RWPE2 (cell line): ENCODE data around the gene LARP6.
"Not testable (repeated sequence)": the region's sequence is repeated elsewhere in the genome, so short reads cannot be mapped to it uniquely, and the experiment has no call there.

Experiments
- ATAC-seq: fragments of 200-7000 bp; cut with Tn5 transposase; 3 replicates; pipeline ENCODE4 v1.9.1; 2021; ENCODE audit warnings: low read depth
- DNase-seq: peaks from one replicate; pipeline ENCODE4 v3.0.0-alpha.2; 2020; ENCODE audit warnings: low spot score
- H3K27ac ChIP-seq: fragments of 450-650 bp; 2 replicates; pipeline ENCODE4 v1.5.1; 2017; ENCODE audit warnings: mild to moderate bottlenecking; ENCODE audit not compliant: poor library complexity, severe bottlenecking
- H3K27me3 ChIP-seq: fragments of 250-450 bp; sonication (Bioruptor Pico); 2 replicates; pipeline ENCODE4 v1.5.1; 2021; ENCODE audit warnings: mild to moderate bottlenecking, moderate library complexity; ENCODE audit not compliant: insufficient read depth, poor library complexity, severe bottlenecking
- H3K36me3 ChIP-seq: fragments of 250-450 bp; sonication (Bioruptor Pico); 2 replicates; pipeline ENCODE4 v1.5.1; 2020; ENCODE audit warnings: low read depth, mild to moderate bottlenecking, moderate library complexity
- H3K4me1 ChIP-seq: fragments of 250-450 bp; sonication (Bioruptor Pico); 2 replicates; pipeline ENCODE4 v1.5.1; 2021; ENCODE audit warnings: mild to moderate bottlenecking, moderate library complexity; ENCODE audit not compliant: insufficient read depth, poor library complexity, severe bottlenecking
- H3K4me3 ChIP-seq: fragments of 250-450 bp; sonication (Bioruptor Pico); 2 replicates; pipeline ENCODE4 v1.5.1; 2021; ENCODE audit warnings: mild to moderate bottlenecking, moderate library complexity; ENCODE audit not compliant: severe bottlenecking
- H3K9me3 ChIP-seq: fragments of 250-450 bp; sonication (Bioruptor Pico); 2 replicates; pipeline ENCODE4 v1.5.1; 2021; ENCODE audit warnings: mild to moderate bottlenecking, moderate library complexity; ENCODE audit not compliant: severe bottlenecking
- TF ChIP-seq, protein P1 (sequence below): fragments of 450-650 bp; IDR thresholded peaks from one replicate; pipeline ENCODE4 v1.5.1; 2017; ENCODE audit warnings: mild to moderate bottlenecking, moderate library complexity; ENCODE audit not compliant: poor library complexity, severe bottlenecking

Gene LARP6

GRCh38 chr15:70817266-70817665 lies 36.7 kb downstream of the LARP6 start:
- TF ChIP-seq, protein P1, sequence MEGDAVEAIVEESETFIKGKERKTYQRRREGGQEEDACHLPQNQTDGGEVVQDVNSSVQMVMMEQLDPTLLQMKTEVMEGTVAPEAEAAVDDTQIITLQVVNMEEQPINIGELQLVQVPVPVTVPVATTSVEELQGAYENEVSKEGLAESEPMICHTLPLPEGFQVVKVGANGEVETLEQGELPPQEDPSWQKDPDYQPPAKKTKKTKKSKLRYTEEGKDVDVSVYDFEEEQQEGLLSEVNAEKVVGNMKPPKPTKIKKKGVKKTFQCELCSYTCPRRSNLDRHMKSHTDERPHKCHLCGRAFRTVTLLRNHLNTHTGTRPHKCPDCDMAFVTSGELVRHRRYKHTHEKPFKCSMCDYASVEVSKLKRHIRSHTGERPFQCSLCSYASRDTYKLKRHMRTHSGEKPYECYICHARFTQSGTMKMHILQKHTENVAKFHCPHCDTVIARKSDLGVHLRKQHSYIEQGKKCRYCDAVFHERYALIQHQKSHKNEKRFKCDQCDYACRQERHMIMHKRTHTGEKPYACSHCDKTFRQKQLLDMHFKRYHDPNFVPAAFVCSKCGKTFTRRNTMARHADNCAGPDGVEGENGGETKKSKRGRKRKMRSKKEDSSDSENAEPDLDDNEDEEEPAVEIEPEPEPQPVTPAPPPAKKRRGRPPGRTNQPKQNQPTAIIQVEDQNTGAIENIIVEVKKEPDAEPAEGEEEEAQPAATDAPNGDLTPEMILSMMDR: no peak
- Histone ChIP-seq H3K4me3 (no peak overlapping the region), H3K9me3 (no peaks in the 10 kb centered on the region), H3K27me3 (no peaks in the 10 kb centered on the region), H3K4me1 (no peaks in the 10 kb centered on the region), H3K27ac (no peak overlapping the region), H3K36me3 (no peaks in the 10 kb centered on the region)
- ATAC-seq (no peak), DNase-seq (peak; percentile 23)

GRCh38 chr15:70815604-70816003 lies 38.4 kb downstream of the LARP6 start:
- Histone ChIP-seq H3K36me3 (no peaks in the 10 kb centered on the region), H3K4me3 (no peak overlapping the region), H3K27ac (no peak overlapping the region), H3K27me3 (no peaks in the 10 kb centered on the region), H3K4me1 (peaks cover 2% of the 10 kb centered on the region), H3K9me3 (no peaks in the 10 kb centered on the region)
- ATAC-seq: no peak
- DNase-seq: peak; percentile 19
- TF ChIP-seq, protein P1: no peak

DNA sequence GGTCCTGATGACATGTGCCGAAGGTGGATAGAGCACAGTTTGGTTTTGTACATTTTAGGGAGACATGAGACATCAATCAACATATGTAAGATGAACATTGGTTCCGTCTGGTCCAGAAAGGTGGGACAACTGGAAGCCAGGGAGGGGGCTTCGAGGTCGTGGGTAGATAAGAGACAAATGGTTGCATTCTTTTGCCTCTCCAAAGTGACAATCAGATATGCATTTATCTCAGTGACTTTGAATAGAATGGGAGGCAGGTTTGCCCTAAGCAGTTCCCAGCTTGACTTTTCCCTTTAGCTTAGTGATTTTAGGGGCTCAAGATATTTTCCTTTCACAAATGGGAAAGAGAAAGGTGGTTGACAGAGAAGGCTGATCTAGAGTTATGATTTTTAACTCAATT lies 38.9 kb downstream of the LARP6 start:
- H3K27me3 ChIP-seq, H3K4me1 ChIP-seq, H3K27ac ChIP-seq, ATAC-seq, H3K4me3 ChIP-seq, H3K36me3 ChIP-seq, H3K9me3 ChIP-seq: not testable (repeated sequence)
- DNase-seq: peak; percentile 12

GRCh38 chr15:70812827-70813364 lies 41.1 kb downstream of the LARP6 start:
- H3K36me3 ChIP-seq: no peaks in the 10 kb centered on the region
- no peak for ATAC-seq
- TF ChIP-seq, protein P1: no peak
- peaks cover 2% of the 10 kb centered on the region for H3K4me1 ChIP-seq
- H3K9me3 ChIP-seq: no peaks in the 10 kb centered on the region
- DNase-seq: no peak
- H3K27ac ChIP-seq: no peak overlapping the region
- H3K4me3 ChIP-seq: no peak overlapping the region
- no peaks in the 10 kb centered on the region for H3K27me3 ChIP-seq

DNA sequence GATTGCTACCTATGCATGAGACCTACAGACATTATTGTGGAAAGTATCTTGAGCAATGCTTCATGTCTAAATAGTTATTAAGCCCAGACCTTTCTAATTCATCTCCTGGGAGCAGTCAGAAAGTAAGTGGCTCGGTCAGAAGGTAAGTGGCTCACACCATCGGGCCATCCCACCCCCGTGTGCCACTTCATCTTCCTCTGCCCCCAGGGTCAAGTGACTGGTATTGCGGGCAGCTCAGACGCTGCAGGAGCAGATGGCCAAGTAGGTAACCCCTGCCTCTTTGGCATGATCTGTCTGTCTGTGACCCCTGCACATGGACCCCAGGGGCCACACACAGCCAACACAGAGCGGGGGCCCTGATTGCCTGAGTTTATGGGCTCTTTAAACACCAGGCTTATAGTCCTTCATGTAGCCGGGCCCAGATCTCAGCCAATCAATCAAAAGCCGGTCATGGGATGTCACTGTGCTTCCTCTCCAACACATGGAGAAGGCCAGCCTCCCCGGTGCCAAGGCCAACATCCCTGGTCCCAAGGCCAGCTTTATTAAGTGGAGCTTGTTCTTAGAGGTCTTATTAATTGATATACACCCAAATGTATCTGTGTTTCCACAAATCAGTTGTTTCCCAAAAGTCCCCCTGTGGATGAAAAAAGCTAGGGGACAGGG lies 42.9 kb downstream of the LARP6 start:
- no peak overlapping the region for H3K27ac ChIP-seq
- no peak for DNase-seq

More for the DNA sequence above, 42.9 kb downstream of the LARP6 start:
- no peaks in the 10 kb centered on the region for H3K36me3 ChIP-seq
- TF ChIP-seq, protein P1: no peak
- H3K9me3 ChIP-seq: no peaks in the 10 kb centered on the region
- peaks cover 2% of the 10 kb centered on the region for H3K4me1 ChIP-seq
- ATAC-seq: peak; percentile 13; the same call in 1 of the 3 replicates
- H3K27me3 ChIP-seq: no peaks in the 10 kb centered on the region
- H3K4me3 ChIP-seq: no peak overlapping the region
